ENCODE data around the gene NEU2.

NEU2 gene

GRCh38 chr2:233021771-233022170 lies 10.7 kb upstream of the NEU2 start:
- Histone ChIP-seq H3K4me1 (ENCODE audit: low read length) (no peaks in the 10 kb centered on the region), H3K4me2 (ENCODE audit: low read depth, low read length) (no peak overlapping the region), H4K20me1 (ENCODE audit: insufficient read depth, low read length) (no peaks in the 10 kb centered on the region)

DNA sequence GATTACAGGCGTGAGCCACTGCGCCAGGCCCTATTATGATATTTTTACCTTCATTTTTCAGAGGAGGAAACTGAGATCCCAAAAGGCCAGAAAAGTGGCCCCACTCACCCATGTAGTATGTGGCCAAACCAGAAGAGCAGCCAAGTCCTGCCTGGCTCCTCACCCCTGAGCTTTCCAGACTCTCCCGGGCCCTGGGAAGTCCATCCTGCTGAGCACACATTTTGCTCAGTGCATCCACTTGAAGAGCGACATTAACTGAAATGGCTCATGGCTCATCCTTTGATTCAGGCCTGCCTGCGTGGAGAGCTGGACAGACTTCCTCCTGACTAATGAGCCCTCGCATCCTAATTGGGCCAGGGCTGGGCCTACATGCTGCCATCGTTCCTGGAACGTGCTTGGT lies 9.9 kb upstream of the NEU2 start:
- Histone ChIP-seq H3K4me3 (ENCODE audit: low read length) (no peak overlapping the region), H3K27me3 (replicated peaks; ENCODE audit: insufficient read depth, low read length) (no peaks in the 10 kb centered on the region), H3F3A (ENCODE audit: insufficient read depth, low read length) (no peaks in the 10 kb centered on the region), H4K20me1 (ENCODE audit: insufficient read depth, low read length) (no peaks in the 10 kb centered on the region), H3K27ac (ENCODE audit: low read length) (no peak overlapping the region), H3K9me2 (replicated peaks; ENCODE audit: insufficient read depth, low read length) (no peaks in the 10 kb centered on the region), H3K4me1 (ENCODE audit: low read length) (no peaks in the 10 kb centered on the region), H3K36me3 (replicated peaks; ENCODE audit: insufficient read depth, low read length) (no peaks in the 10 kb centered on the region), H3K9me3 (replicated peaks; ENCODE audit: insufficient read depth, low read length) (no peaks in the 10 kb centered on the region), H3K79me2 (ENCODE audit: low read length) (no peaks in the 10 kb centered on the region), H3K9ac (ENCODE audit: low read length) (no peak overlapping the region), H2AFZ (ENCODE audit: low read length) (no peak overlapping the region), H3K4me2 (ENCODE audit: low read depth, low read length) (no peak overlapping the region)
- no peak for DNase-seq
- TF ChIP-seq EZH2phosphoT487 (IDR thresholded peaks at IDR 0.05; ENCODE audit: low read length): no peak
- no peak for TF ChIP-seq CTCF (IDR thresholded peaks at IDR 0.05; ENCODE audit: low read length)
- no peak for TF ChIP-seq EZH2 (optimal IDR thresholded peaks at IDR 0.05; ENCODE audit: low read depth, low read length)

More at GRCh38 chr2:233021771-233022170, 10.7 kb upstream of the NEU2 start:
- no peak overlapping the region for H2AFZ ChIP-seq (ENCODE audit: low read length)
- TF ChIP-seq CTCF (IDR thresholded peaks at IDR 0.05; ENCODE audit: low read length) (no peak), EZH2phosphoT487 (IDR thresholded peaks at IDR 0.05; ENCODE audit: low read length) (no peak), EZH2 (optimal IDR thresholded peaks at IDR 0.05; ENCODE audit: low read depth, low read length) (no peak)
- no peak overlapping the region for H3K4me3 ChIP-seq (ENCODE audit: low read length)
- no peaks in the 10 kb centered on the region for H3K9me3 ChIP-seq (replicated peaks; ENCODE audit: insufficient read depth, low read length)
- no peaks in the 10 kb centered on the region for H3F3A ChIP-seq (ENCODE audit: insufficient read depth, low read length)
- no peaks in the 10 kb centered on the region for H3K27me3 ChIP-seq (replicated peaks; ENCODE audit: insufficient read depth, low read length)
- H3K27ac ChIP-seq (ENCODE audit: low read length): no peak overlapping the region
- H3K79me2 ChIP-seq (ENCODE audit: low read length): no peaks in the 10 kb centered on the region
- no peak for DNase-seq
- H3K9ac ChIP-seq (ENCODE audit: low read length): no peak overlapping the region
- H3K36me3 ChIP-seq (replicated peaks; ENCODE audit: insufficient read depth, low read length): no peaks in the 10 kb centered on the region
- H3K9me2 ChIP-seq (replicated peaks; ENCODE audit: insufficient read depth, low read length): no peaks in the 10 kb centered on the region

GRCh38 chr2:233023007-233023760 lies 9.3 kb upstream of the NEU2 start:
- Histone ChIP-seq H3F3A (ENCODE audit: insufficient read depth, low read length) (no peaks in the 10 kb centered on the region), H3K79me2 (ENCODE audit: low read length) (no peaks in the 10 kb centered on the region), H3K9ac (ENCODE audit: low read length) (no peak overlapping the region), H3K36me3 (replicated peaks; ENCODE audit: insufficient read depth, low read length) (no peaks in the 10 kb centered on the region), H3K4me3 (ENCODE audit: low read length) (no peak overlapping the region), H4K20me1 (ENCODE audit: insufficient read depth, low read length) (no peaks in the 10 kb centered on the region), H2AFZ (ENCODE audit: low read length) (no peak overlapping the region), H3K27me3 (replicated peaks; ENCODE audit: insufficient read depth, low read length) (no peaks in the 10 kb centered on the region), H3K9me2 (replicated peaks; ENCODE audit: insufficient read depth, low read length) (no peaks in the 10 kb centered on the region), H3K27ac (ENCODE audit: low read length) (no peak overlapping the region), H3K9me3 (replicated peaks; ENCODE audit: insufficient read depth, low read length) (no peaks in the 10 kb centered on the region), H3K4me1 (ENCODE audit: low read length) (no peaks in the 10 kb centered on the region), H3K4me2 (ENCODE audit: low read depth, low read length) (no peak overlapping the region)
- no peak for TF ChIP-seq EZH2phosphoT487 (IDR thresholded peaks at IDR 0.05; ENCODE audit: low read length)
- TF ChIP-seq EZH2 (optimal IDR thresholded peaks at IDR 0.05; ENCODE audit: low read depth, low read length): no peak
- TF ChIP-seq CTCF (IDR thresholded peaks at IDR 0.05; ENCODE audit: low read length): no peak
- DNase-seq: no peak
